Skeletal muscle tissue (tissue), 4 donors: ENCODE measurements around the gene KRT25. TPM values are rescaled to one million over a fixed set of nuclear protein-coding genes. Genes with fewer than 3 reads are reported as not detected.

Experiments
- H3K27ac ChIP-seq: one replicate; pipeline ENCODE4 v1.7.0; 2013; ENCODE audit warnings: mild to moderate bottlenecking, low read depth, low read length, inconsistent platforms
- H3K27me3 ChIP-seq, 3 donors: one replicate each; pipeline ENCODE4 v1.7.0; 2013; ENCODE audit warnings: low read length in 3 of 3; ENCODE audit not compliant: control insufficient read depth in 3 of 3, insufficient read depth in 3 of 3
- H3K36me3 ChIP-seq, 3 donors: one replicate each; pipeline ENCODE4 v1.7.0; 2013; ENCODE audit warnings: low read length in 3 of 3; ENCODE audit not compliant: control insufficient read depth in 3 of 3, insufficient read depth in 3 of 3
- H3K4me1 ChIP-seq, 3 donors: one replicate each; pipeline ENCODE4 v1.7.0; 2013; ENCODE audit warnings: low read length in 3 of 3, mild to moderate bottlenecking in 3 of 3; ENCODE audit not compliant: control insufficient read depth in 3 of 3, insufficient read depth in 3 of 3
- H3K4me3 ChIP-seq, 3 donors: one replicate each; pipeline ENCODE4 v1.7.0; 2013; ENCODE audit warnings: low read length in 3 of 3
- H3K9ac ChIP-seq, 3 donors: one replicate each; pipeline ENCODE4 v1.7.0; 2013; ENCODE audit warnings: low read length in 3 of 3, mild to moderate bottlenecking in 3 of 3, moderate library complexity in 2 of 3, low read depth in 1 of 3
- H3K9me3 ChIP-seq, 3 donors: one replicate each; pipeline ENCODE4 v1.7.0; 2013; ENCODE audit warnings: low read length in 3 of 3; ENCODE audit not compliant: control insufficient read depth in 3 of 3
- total RNA-seq: library from RNA; depleted of rRNA; stranded (reverse); fragments of >200 nt; gene quantifications from one replicate; pipeline ENCODE4 v1.2.3, GENCODE V29; 2014
- donor health status: Osteomylitis.

The KRT25 gene
- total RNA-seq, 1 donor from 2014 or later: not detected

- no peaks in the 10 kb centered on the region for H3K4me1 ChIP-seq
- no peaks in the 10 kb centered on the region for H3K36me3 ChIP-seq
- no peak overlapping the region for H3K27ac ChIP-seq
- no peak overlapping the region for H3K4me3 ChIP-seq
- H3K9me3 ChIP-seq: no peaks in the 10 kb centered on the region
- H3K27me3 ChIP-seq: peaks cover 2 to 12% (median 10%) of the 10 kb centered on the region in 3 donors
- H3K9ac ChIP-seq: no peak overlapping the region
Measured at GRCh38 chr17:40727447-40728231, 27.5 kb downstream of the KRT25 start.

- Histone ChIP-seq H3K9me3 (no peaks in the 10 kb centered on the region), H3K9ac (no peak overlapping the region), H3K36me3 (no peaks in the 10 kb centered on the region), H3K27ac (no peak overlapping the region), H3K4me1 (no peaks in the 10 kb centered on the region), H3K4me3 (no peak overlapping the region), H3K27me3 (peaks cover 2 to 12% (median 10%) of the 10 kb centered on the region in 3 donors)
Measured at GRCh38 chr17:40726919-40727318, 28.2 kb downstream of the KRT25 start.

GRCh38 chr17:40724656-40725055, 30.5 kb downstream of the KRT25 start:
- no peaks in the 10 kb centered on the region for H3K4me1 ChIP-seq
- no peak overlapping the region for H3K9ac ChIP-seq
- no peak overlapping the region for H3K4me3 ChIP-seq
- no peaks in the 10 kb centered on the region for H3K9me3 ChIP-seq
- H3K27me3 ChIP-seq: peaks cover 0 to 8% (median 3%) of the 10 kb centered on the region in 3 donors
- no peaks in the 10 kb centered on the region for H3K36me3 ChIP-seq
- no peak overlapping the region for H3K27ac ChIP-seq

- no peak overlapping the region for H3K27ac ChIP-seq
- no peaks in the 10 kb centered on the region for H3K4me1 ChIP-seq
- H3K4me3 ChIP-seq: no peak overlapping the region
- no peaks in the 10 kb centered on the region for H3K36me3 ChIP-seq
- H3K27me3 ChIP-seq: peaks cover 0 to 8% (median 0%) of the 10 kb centered on the region in 3 donors
- no peak overlapping the region for H3K9ac ChIP-seq
- H3K9me3 ChIP-seq: no peaks in the 10 kb centered on the region
Measured at GRCh38 chr17:40722241-40722640, 32.9 kb downstream of the KRT25 start.

- Histone ChIP-seq H3K27ac (no peak overlapping the region), H3K4me1 (no peaks in the 10 kb centered on the region), H3K9ac (no peak overlapping the region), H3K9me3 (no peaks in the 10 kb centered on the region), H3K4me3 (no peak overlapping the region), H3K36me3 (no peaks in the 10 kb centered on the region), H3K27me3 (peaks cover 2 to 4% (median 3%) of the 10 kb centered on the region in 3 donors)
Measured at GRCh38 chr17:40720899-40721298, 34.2 kb downstream of the KRT25 start.

GRCh38 chr17:40718930-40719329, 36.2 kb downstream of the KRT25 start:
- Histone ChIP-seq H3K9ac (no peak overlapping the region), H3K4me1 (no peaks in the 10 kb centered on the region), H3K9me3 (no peaks in the 10 kb centered on the region), H3K27me3 (peaks cover 0 to 8% (median 7%) of the 10 kb centered on the region in 3 donors), H3K27ac (no peak overlapping the region), H3K36me3 (no peaks in the 10 kb centered on the region), H3K4me3 (no peak overlapping the region)

- no peaks in the 10 kb centered on the region for H3K4me1 ChIP-seq
- no peak overlapping the region for H3K9ac ChIP-seq
- H3K36me3 ChIP-seq: no peaks in the 10 kb centered on the region
- H3K27ac ChIP-seq: no peak overlapping the region
- H3K27me3 ChIP-seq: peaks cover 0 to 8% (median 7%) of the 10 kb centered on the region in 3 donors
- no peak overlapping the region for H3K4me3 ChIP-seq
- H3K9me3 ChIP-seq: no peaks in the 10 kb centered on the region
Measured at GRCh38 chr17:40717776-40718175, 37.4 kb downstream of the KRT25 start.

- peaks cover 0 to 8% (median 7%) of the 10 kb centered on the region in 3 donors for H3K27me3 ChIP-seq
- H3K27ac ChIP-seq: no peak overlapping the region
- H3K9me3 ChIP-seq: no peaks in the 10 kb centered on the region
- no peaks in the 10 kb centered on the region for H3K36me3 ChIP-seq
- no peaks in the 10 kb centered on the region for H3K4me1 ChIP-seq
- no peak overlapping the region for H3K9ac ChIP-seq
- H3K4me3 ChIP-seq: no peak overlapping the region
Measured at GRCh38 chr17:40714473-40714872, 40.7 kb downstream of the KRT25 start.

GRCh38 chr17:40707745-40708144, 47.4 kb downstream of the KRT25 start:
- H3K27me3 ChIP-seq: peaks cover 0 to 4% (median 0%) of the 10 kb centered on the region in 3 donors
- no peaks in the 10 kb centered on the region for H3K9me3 ChIP-seq
- no peak overlapping the region for H3K4me3 ChIP-seq
- no peak overlapping the region for H3K9ac ChIP-seq
- peak overlapping the region; percentile 9 for H3K27ac ChIP-seq
- H3K4me1 ChIP-seq: no peaks in the 10 kb centered on the region
- H3K36me3 ChIP-seq: no peaks in the 10 kb centered on the region

GRCh38 chr17:40705584-40705983, 49.5 kb downstream of the KRT25 start:
- peaks cover 0 to 4% (median 0%) of the 10 kb centered on the region in 3 donors for H3K27me3 ChIP-seq
- H3K27ac ChIP-seq: no peak overlapping the region
- no peaks in the 10 kb centered on the region for H3K4me1 ChIP-seq
- H3K9ac ChIP-seq: no peak overlapping the region
- no peak overlapping the region for H3K4me3 ChIP-seq
- H3K9me3 ChIP-seq: no peaks in the 10 kb centered on the region
- no peaks in the 10 kb centered on the region for H3K36me3 ChIP-seq
